Loucy (cell line): ENCODE results near the gene IQSEC1.

Experiments used
- EZH2phosphoT487 ChIP-seq: fragments of 200-600 bp; IDR thresholded peaks from 2 replicates; pipeline ENCODE4 v1.6.1; 2018; ENCODE audit warnings: antibody characterized with exemption, mild to moderate bottlenecking, moderate library complexity, borderline replicate concordance
- TF ChIP-seq, protein P1 (sequence below): fragments of 200-600 bp; sonication (generic); conservative IDR thresholded peaks from 2 replicates; pipeline ENCODE4 v1.5.1; 2014; ENCODE audit warnings: mild to moderate bottlenecking, antibody characterized with exemption, low read length

DNA sequence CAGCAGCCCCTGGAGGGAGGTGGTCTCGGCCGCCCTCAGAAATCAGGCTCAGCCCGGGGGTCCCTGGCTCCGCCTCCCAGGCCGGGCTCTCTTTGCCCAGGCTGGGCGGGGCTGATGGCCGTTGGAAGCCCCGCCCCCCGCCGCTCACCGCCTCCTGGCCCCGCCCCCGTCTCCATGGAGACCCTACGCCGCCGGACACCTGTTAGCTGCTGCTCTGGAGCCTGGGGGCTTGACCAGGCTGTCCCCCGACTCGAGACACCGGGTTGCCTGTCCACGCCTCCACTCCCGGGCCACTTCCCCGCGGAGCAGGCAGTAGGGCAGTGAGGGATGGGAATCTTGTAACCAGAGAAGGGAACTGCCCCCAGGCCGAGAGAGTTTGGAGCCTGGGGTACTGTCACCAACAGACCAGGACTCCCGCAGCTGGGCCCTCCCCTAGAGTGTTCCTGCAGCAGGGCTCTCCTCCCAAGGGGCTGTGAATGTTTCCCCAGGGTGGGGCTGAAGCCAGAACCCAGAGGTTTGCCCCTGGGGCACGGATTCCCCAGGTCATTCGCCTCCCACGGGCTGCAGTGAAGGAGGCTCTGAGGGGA lies 204.1 kb downstream of the IQSEC1 start:
- TF ChIP-seq, protein P1, sequence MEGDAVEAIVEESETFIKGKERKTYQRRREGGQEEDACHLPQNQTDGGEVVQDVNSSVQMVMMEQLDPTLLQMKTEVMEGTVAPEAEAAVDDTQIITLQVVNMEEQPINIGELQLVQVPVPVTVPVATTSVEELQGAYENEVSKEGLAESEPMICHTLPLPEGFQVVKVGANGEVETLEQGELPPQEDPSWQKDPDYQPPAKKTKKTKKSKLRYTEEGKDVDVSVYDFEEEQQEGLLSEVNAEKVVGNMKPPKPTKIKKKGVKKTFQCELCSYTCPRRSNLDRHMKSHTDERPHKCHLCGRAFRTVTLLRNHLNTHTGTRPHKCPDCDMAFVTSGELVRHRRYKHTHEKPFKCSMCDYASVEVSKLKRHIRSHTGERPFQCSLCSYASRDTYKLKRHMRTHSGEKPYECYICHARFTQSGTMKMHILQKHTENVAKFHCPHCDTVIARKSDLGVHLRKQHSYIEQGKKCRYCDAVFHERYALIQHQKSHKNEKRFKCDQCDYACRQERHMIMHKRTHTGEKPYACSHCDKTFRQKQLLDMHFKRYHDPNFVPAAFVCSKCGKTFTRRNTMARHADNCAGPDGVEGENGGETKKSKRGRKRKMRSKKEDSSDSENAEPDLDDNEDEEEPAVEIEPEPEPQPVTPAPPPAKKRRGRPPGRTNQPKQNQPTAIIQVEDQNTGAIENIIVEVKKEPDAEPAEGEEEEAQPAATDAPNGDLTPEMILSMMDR: no peak
- TF ChIP-seq EZH2phosphoT487: no peak
